ENCODE results near the gene METTL9. TPM values are rescaled to one million over a fixed set of nuclear protein-coding genes. Genes with fewer than 3 reads are reported as not detected.
"Not testable (repeated sequence)": the region's sequence is repeated elsewhere in the genome, so short reads cannot be mapped to it uniquely, and the experiment has no call there.

Gene METTL9
- total and polyA plus RNA-seq, 2 of the 4 experiments (the other 2 are of a cell fraction), result 54.8 to 95.5 TPM

GRCh38 chr16:21551076-21551475 is 48.3 kb upstream of the METTL9 start:
- BruUV-seq (replicated peaks); H3K9me1 ChIP-seq (ENCODE audit: insufficient read depth, low read length); CTCF ChIA-PET: not testable (repeated sequence)

DNA sequence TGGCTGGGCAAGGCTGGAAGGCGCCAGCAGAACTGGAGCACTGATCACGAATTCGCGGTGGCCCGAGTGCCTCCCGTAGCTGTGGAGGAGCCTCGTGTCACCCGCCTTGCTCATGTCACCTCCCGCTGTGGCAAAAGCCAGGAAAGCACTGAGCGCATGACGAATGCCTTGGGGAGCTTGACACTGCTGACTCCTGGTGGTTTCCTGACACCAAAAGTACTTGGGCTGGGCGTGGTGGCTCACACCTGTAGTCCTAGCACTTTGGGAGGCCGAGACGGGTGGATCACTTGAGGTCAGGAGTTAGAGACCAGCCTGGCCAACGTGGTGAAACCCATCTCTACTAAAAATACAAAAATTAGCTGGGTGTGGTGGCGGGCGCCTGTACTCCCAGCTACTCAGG is 47.8 kb upstream of the METTL9 start:
- BruUV-seq (replicated peaks), result not testable (repeated sequence)

More at GRCh38 chr16:21551076-21551475, 48.3 kb upstream of the METTL9 start:
- H2BK120ac ChIP-seq (ENCODE audit: low read depth, low read length); H4K5ac ChIP-seq (ENCODE audit: low read depth, low read length); intact Hi-C loops (cut with micrococcal nuclease); H2BK15ac ChIP-seq (ENCODE audit: low read depth, low read length); H3K79me1 ChIP-seq (ENCODE audit: low read depth in 1 of 2, low read length in 2 of 2); H2AK5ac ChIP-seq (ENCODE audit: low read depth, low read length); POLR2A ChIA-PET (ENCODE audit: unreplicated experiment); H3K27ac ChIP-seq (ENCODE audit: insufficient read depth, low read length); H2AK9ac ChIP-seq (replicated peaks; ENCODE audit: low read depth, low read length, poor library complexity); H3K36me3 ChIP-seq (ENCODE audit: control insufficient read depth, insufficient read depth, low read length); dilution Hi-C loops (cut with HindIII; ENCODE audit: low sequenced_read_pairs, unreplicated experiment); H3K14ac ChIP-seq (replicated peaks; ENCODE audit: low read depth, low read length); H4K8ac ChIP-seq (ENCODE audit: low read depth in 2 of 2, low read length in 2 of 2); H3K4me3 ChIP-seq (ENCODE audit: insufficient read depth, low read depth, low read length); H3K4ac ChIP-seq (ENCODE audit: low read depth, low read length); H2AFZ ChIP-seq (replicated peaks; ENCODE audit: low read length, poor library complexity); H2BK20ac ChIP-seq (ENCODE audit: low read depth, low read length); in situ Hi-C loops (cut with MboI; ENCODE audit: low sequenced_read_pairs); H3K4me2 ChIP-seq (ENCODE audit: low read depth, low read length); H4K91ac ChIP-seq (ENCODE audit: insufficient read depth, low read depth, low read length); ATAC-seq (ENCODE audit: low read depth); H3K4me1 ChIP-seq (ENCODE audit: control insufficient read depth, insufficient read depth, low read length); H3K23ac ChIP-seq (ENCODE audit: low read depth, low read length); H3K27me3 ChIP-seq (ENCODE audit: control insufficient read depth, insufficient read depth, low read length); H2BK5ac ChIP-seq (ENCODE audit: low read depth, low read length, poor library complexity, severe bottlenecking); DNase-seq; H3K56ac ChIP-seq (ENCODE audit: extremely low read depth, insufficient read depth, low read length); H3K9ac ChIP-seq (ENCODE audit: low read depth, low read length); H3K9me3 ChIP-seq (ENCODE audit: control insufficient read depth, insufficient read depth, low read length); H3K18ac ChIP-seq (ENCODE audit: low read depth, low read length); H4K20me1 ChIP-seq (ENCODE audit: insufficient read depth, low read length): not testable (repeated sequence)
- no CpG with 5 or more reads among the region's 7 CpGs for WGBS, 2 experiments (ENCODE audit: extremely low coverage in 2 of 2, insufficient read length in 1 of 2)

More for the DNA sequence above, 47.8 kb upstream of the METTL9 start:
- H4K20me1 ChIP-seq (ENCODE audit: insufficient read depth, low read length); H3K4ac ChIP-seq (ENCODE audit: low read depth, low read length); H2AK5ac ChIP-seq (ENCODE audit: low read depth, low read length); H3K4me2 ChIP-seq (ENCODE audit: low read depth, low read length); H2BK120ac ChIP-seq (ENCODE audit: low read depth, low read length); H3K36me3 ChIP-seq (ENCODE audit: control insufficient read depth, insufficient read depth, low read length); H3K9ac ChIP-seq (ENCODE audit: low read depth, low read length); H4K8ac ChIP-seq (ENCODE audit: low read depth in 2 of 2, low read length in 2 of 2); intact Hi-C loops (cut with micrococcal nuclease); H4K5ac ChIP-seq (ENCODE audit: low read depth, low read length); H2AFZ ChIP-seq (replicated peaks; ENCODE audit: low read length, poor library complexity); H2BK20ac ChIP-seq (ENCODE audit: low read depth, low read length); H3K14ac ChIP-seq (replicated peaks; ENCODE audit: low read depth, low read length); H3K4me3 ChIP-seq (ENCODE audit: insufficient read depth, low read depth, low read length); dilution Hi-C loops (cut with HindIII; ENCODE audit: low sequenced_read_pairs, unreplicated experiment); CTCF ChIA-PET; H3K79me1 ChIP-seq (ENCODE audit: low read depth in 1 of 2, low read length in 2 of 2); H3K56ac ChIP-seq (ENCODE audit: extremely low read depth, insufficient read depth, low read length); H2AK9ac ChIP-seq (replicated peaks; ENCODE audit: low read depth, low read length, poor library complexity); H3K27me3 ChIP-seq (ENCODE audit: control insufficient read depth, insufficient read depth, low read length); H3K18ac ChIP-seq (ENCODE audit: low read depth, low read length); ATAC-seq (ENCODE audit: low read depth); H3K4me1 ChIP-seq (ENCODE audit: control insufficient read depth, insufficient read depth, low read length); H4K91ac ChIP-seq (ENCODE audit: insufficient read depth, low read depth, low read length); H3K9me1 ChIP-seq (ENCODE audit: insufficient read depth, low read length); H3K9me3 ChIP-seq (ENCODE audit: control insufficient read depth, insufficient read depth, low read length); H3K27ac ChIP-seq (ENCODE audit: insufficient read depth, low read length); POLR2A ChIA-PET (ENCODE audit: unreplicated experiment); H2BK5ac ChIP-seq (ENCODE audit: low read depth, low read length, poor library complexity, severe bottlenecking); DNase-seq; H3K23ac ChIP-seq (ENCODE audit: low read depth, low read length); H2BK15ac ChIP-seq (ENCODE audit: low read depth, low read length); in situ Hi-C loops (cut with MboI; ENCODE audit: low sequenced_read_pairs): not testable (repeated sequence)
- 77% methylated on average over 7 of the region's 17 CpGs; no CpG with 5 or more reads in 1 of the 2 experiments for WGBS, 2 experiments (ENCODE audit: extremely low coverage in 2 of 2, insufficient read length in 1 of 2)
